ENCODE results near the gene HIPK2.

HIPK2 gene

GRCh38 chr7:139777948-139778841 is at the start of gene HIPK2:
TSS of gene HIPK2 (minus strand) at chr7:139777998. CDS start at chr7:139777623, 375 bp downstream.
- peak; percentile 81 for DNase-seq

- DNase-seq, result no peak
These were observed 49.2 kb upstream of the HIPK2 start for GRCh38 chr7:139827042-139827441.

- no peak for DNase-seq
These were observed 48.0 kb upstream of the HIPK2 start for GRCh38 chr7:139825666-139826290.

GRCh38 chr7:139823959-139824521 is 46.2 kb upstream of the HIPK2 start:
- DNase-seq, result no peak

- DNase-seq, result no peak
These were observed 45.1 kb upstream of the HIPK2 start for GRCh38 chr7:139822855-139823254.

- no peak for DNase-seq
These were observed 43.7 kb upstream of the HIPK2 start for GRCh38 chr7:139821349-139822105.

- DNase-seq, result no peak
These were observed 42.3 kb upstream of the HIPK2 start for GRCh38 chr7:139820089-139820488.

GRCh38 chr7:139817249-139817648 is 39.5 kb upstream of the HIPK2 start:
- no peak for DNase-seq

GRCh38 chr7:139813689-139814088 is 35.9 kb upstream of the HIPK2 start:
- no peak for DNase-seq

- no peak for DNase-seq
These were observed 35.4 kb upstream of the HIPK2 start for GRCh38 chr7:139813151-139813550.

- no peak for DNase-seq
These were observed 33.3 kb upstream of the HIPK2 start for GRCh38 chr7:139811066-139811465.

- DNase-seq, result no peak
These were observed 31.1 kb upstream of the HIPK2 start for GRCh38 chr7:139808846-139809442.

GRCh38 chr7:139808427-139808826 is 30.6 kb upstream of the HIPK2 start:
- no peak for DNase-seq

GRCh38 chr7:139807009-139807408 is 29.2 kb upstream of the HIPK2 start:
- no peak for DNase-seq

- no peak for DNase-seq
These were observed 26.8 kb upstream of the HIPK2 start for GRCh38 chr7:139804571-139804970.

GRCh38 chr7:139799586-139799985 is 21.8 kb upstream of the HIPK2 start:
- no peak for DNase-seq

GRCh38 chr7:139798892-139799291 is 21.1 kb upstream of the HIPK2 start:
- DNase-seq, result no peak

- DNase-seq, result no peak
These were observed 20.4 kb upstream of the HIPK2 start for GRCh38 chr7:139798221-139798620.

- no peak for DNase-seq
These were observed 19.8 kb upstream of the HIPK2 start for GRCh38 chr7:139797607-139798006.

- no peak for DNase-seq
These were observed 13.5 kb upstream of the HIPK2 start for GRCh38 chr7:139791316-139791715.

- no peak for DNase-seq
These were observed 6.8 kb upstream of the HIPK2 start for GRCh38 chr7:139784648-139785047.

- DNase-seq, result no peak
These were observed 6.0 kb upstream of the HIPK2 start for GRCh38 chr7:139783647-139784385.

Data from activated T-cell treated with anti-CD3 and anti-CD28 coated beads, Interleukin-2, amount 50 U/mL, for 1 hour (primary cell).